Measurements from ENCODE around the gene MRPL16.

Gene MRPL16

GRCh38 chr11:59847626-59848025 is 37.0 kb upstream of the MRPL16 start:
- no peaks in the 10 kb centered on the region for H3K9me3 ChIP-seq (ENCODE audit: low read depth, low read length)
- no peak for DNase-seq (ENCODE audit: low read depth, low spot score)
- no peak overlapping the region for H3K27ac ChIP-seq
- no peak overlapping the region for H3K4me3 ChIP-seq
- H3K9ac ChIP-seq (ENCODE audit: insufficient read length) = no peak overlapping the region
- TF ChIP-seq EZH2 (IDR thresholded peaks at IDR 0.05) (no peak), POLR2AphosphoS5 (IDR thresholded peaks at IDR 0.05; ENCODE audit: borderline replicate concordance, low read depth, low read length) (no peak), FOXP2 (optimal IDR thresholded peaks at IDR 0.05; ENCODE audit: control extremely low read depth, extremely low read length, insufficient read depth) (no peak)
- no peaks in the 10 kb centered on the region for H3K36me3 ChIP-seq (ENCODE audit: insufficient read depth, low read length)

DNA sequence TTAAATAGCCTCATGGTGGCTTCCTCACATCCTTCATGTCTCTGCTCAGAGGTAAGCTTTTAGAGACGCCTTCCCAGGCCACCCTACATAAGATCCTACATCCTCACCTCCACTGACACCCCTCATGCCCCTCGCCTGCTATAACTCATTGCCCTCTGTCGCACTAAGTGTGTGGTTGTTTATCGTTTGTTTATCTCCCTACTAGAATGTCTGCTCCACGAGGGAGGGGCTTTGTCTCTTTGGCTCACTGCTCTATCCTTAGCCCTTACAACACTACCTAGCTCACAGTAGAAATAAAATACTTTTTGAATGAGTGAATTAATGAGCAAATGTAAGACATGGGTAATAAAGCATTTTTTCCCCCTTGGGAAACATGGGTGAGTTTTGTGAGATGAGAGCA is 36.0 kb upstream of the MRPL16 start:
- DNase-seq (ENCODE audit: low read depth, low spot score) = no peak
- TF ChIP-seq POLR2AphosphoS5 (IDR thresholded peaks at IDR 0.05; ENCODE audit: borderline replicate concordance, low read depth, low read length) (no peak), EZH2 (IDR thresholded peaks at IDR 0.05) (no peak), FOXP2 (optimal IDR thresholded peaks at IDR 0.05; ENCODE audit: control extremely low read depth, extremely low read length, insufficient read depth) (no peak)
- H3K9ac ChIP-seq (ENCODE audit: insufficient read length) = no peak overlapping the region
- H3K9me3 ChIP-seq (ENCODE audit: low read depth, low read length) = no peaks in the 10 kb centered on the region
- H3K27ac ChIP-seq = no peak overlapping the region
- no peak overlapping the region for H3K4me3 ChIP-seq
- no peaks in the 10 kb centered on the region for H3K36me3 ChIP-seq (ENCODE audit: insufficient read depth, low read length)

GRCh38 chr11:59845399-59845798 is 34.8 kb upstream of the MRPL16 start, which contains the start of gene CBLIF:
Gene CBLIF, minus strand, starts transcription at chr11:59845499. Its CDS starts 46 bp downstream, at chr11:59845453.
- DNase-seq (ENCODE audit: low read depth, low spot score) = no peak
- Histone ChIP-seq H3K27ac (no peak within 1 kb of the TSS), H3K9ac (ENCODE audit: insufficient read length) (no peak within 1 kb of the TSS), H3K36me3 (ENCODE audit: insufficient read depth, low read length) (no peaks in the 10 kb centered on the region), H3K9me3 (ENCODE audit: low read depth, low read length) (no peaks in the 10 kb centered on the region), H3K4me3 (no peak within 1 kb of the TSS)
- TF ChIP-seq FOXP2 (optimal IDR thresholded peaks at IDR 0.05; ENCODE audit: control extremely low read depth, extremely low read length, insufficient read depth) = no peak
- TF ChIP-seq EZH2 (IDR thresholded peaks at IDR 0.05) = no peak
- no peak for TF ChIP-seq POLR2AphosphoS5 (IDR thresholded peaks at IDR 0.05; ENCODE audit: borderline replicate concordance, low read depth, low read length)

DNA sequence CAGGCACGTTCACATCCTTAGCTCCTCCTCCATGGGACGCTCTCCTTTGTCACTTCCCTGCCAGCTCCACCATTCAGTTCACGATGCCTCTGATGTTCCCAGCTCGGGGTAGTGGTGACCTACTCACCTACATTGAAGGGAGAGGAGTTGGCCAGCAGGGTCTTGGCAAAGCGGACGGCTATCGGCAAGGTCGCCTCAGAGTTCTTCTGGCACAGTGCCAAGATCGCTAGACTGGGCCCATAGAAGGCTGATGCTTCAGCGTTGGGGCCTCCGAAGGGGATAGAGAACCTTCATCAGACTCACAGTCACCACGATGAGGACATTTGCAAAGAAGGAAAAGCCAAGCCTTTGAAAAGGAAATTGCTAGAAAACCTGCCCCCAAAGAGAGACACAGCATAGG is 31.7 kb upstream of the MRPL16 start:
- DNase-seq (ENCODE audit: low read depth, low spot score) = no peak
- no peak for TF ChIP-seq EZH2 (IDR thresholded peaks at IDR 0.05)
- no peak for TF ChIP-seq POLR2AphosphoS5 (IDR thresholded peaks at IDR 0.05; ENCODE audit: borderline replicate concordance, low read depth, low read length)
- no peak for TF ChIP-seq FOXP2 (optimal IDR thresholded peaks at IDR 0.05; ENCODE audit: control extremely low read depth, extremely low read length, insufficient read depth)
- no peaks in the 10 kb centered on the region for H3K9me3 ChIP-seq (ENCODE audit: low read depth, low read length)
- H3K36me3 ChIP-seq (ENCODE audit: insufficient read depth, low read length) = no peaks in the 10 kb centered on the region
- no peak overlapping the region for H3K4me3 ChIP-seq
- no peak overlapping the region for H3K27ac ChIP-seq
- no peak overlapping the region for H3K9ac ChIP-seq (ENCODE audit: insufficient read length)

DNA sequence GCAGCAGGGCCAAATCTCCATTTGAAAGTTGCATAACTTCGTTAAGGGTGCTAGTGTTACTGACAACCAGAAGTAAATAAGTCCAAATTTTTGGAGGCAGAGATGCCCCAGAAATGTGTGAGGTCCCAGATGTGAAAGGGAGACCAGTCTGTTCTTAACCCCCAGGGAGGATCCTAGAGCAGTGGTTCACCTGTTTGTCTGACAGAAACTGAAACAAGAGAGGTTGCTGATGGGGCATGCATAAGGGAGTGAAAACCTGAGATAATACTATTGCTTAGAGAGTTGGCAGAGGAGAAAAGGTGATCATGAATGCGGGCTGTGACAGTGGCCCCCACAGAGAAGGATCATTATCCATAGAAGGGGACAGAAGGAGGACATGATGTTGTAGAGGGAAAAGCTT is 30.9 kb upstream of the MRPL16 start:
- Histone ChIP-seq H3K4me3 (no peak overlapping the region), H3K36me3 (ENCODE audit: insufficient read depth, low read length) (no peaks in the 10 kb centered on the region), H3K9ac (ENCODE audit: insufficient read length) (no peak overlapping the region), H3K27ac (no peak overlapping the region), H3K9me3 (ENCODE audit: low read depth, low read length) (no peaks in the 10 kb centered on the region)
- no peak for DNase-seq (ENCODE audit: low read depth, low spot score)
- TF ChIP-seq POLR2AphosphoS5 (IDR thresholded peaks at IDR 0.05; ENCODE audit: borderline replicate concordance, low read depth, low read length) (no peak), EZH2 (IDR thresholded peaks at IDR 0.05) (no peak), FOXP2 (optimal IDR thresholded peaks at IDR 0.05; ENCODE audit: control extremely low read depth, extremely low read length, insufficient read depth) (no peak)

- Histone ChIP-seq H3K9ac (ENCODE audit: insufficient read length) (no peak overlapping the region), H3K27ac (no peak overlapping the region), H3K36me3 (ENCODE audit: insufficient read depth, low read length) (no peaks in the 10 kb centered on the region), H3K4me3 (no peak overlapping the region), H3K9me3 (ENCODE audit: low read depth, low read length) (no peaks in the 10 kb centered on the region)
- no peak for DNase-seq (ENCODE audit: low read depth, low spot score)
- TF ChIP-seq EZH2 (IDR thresholded peaks at IDR 0.05) (no peak), POLR2AphosphoS5 (IDR thresholded peaks at IDR 0.05; ENCODE audit: borderline replicate concordance, low read depth, low read length) (no peak), FOXP2 (optimal IDR thresholded peaks at IDR 0.05; ENCODE audit: control extremely low read depth, extremely low read length, insufficient read depth) (no peak)
These were observed 29.0 kb upstream of the MRPL16 start for GRCh38 chr11:59839615-59840014.

DNA sequence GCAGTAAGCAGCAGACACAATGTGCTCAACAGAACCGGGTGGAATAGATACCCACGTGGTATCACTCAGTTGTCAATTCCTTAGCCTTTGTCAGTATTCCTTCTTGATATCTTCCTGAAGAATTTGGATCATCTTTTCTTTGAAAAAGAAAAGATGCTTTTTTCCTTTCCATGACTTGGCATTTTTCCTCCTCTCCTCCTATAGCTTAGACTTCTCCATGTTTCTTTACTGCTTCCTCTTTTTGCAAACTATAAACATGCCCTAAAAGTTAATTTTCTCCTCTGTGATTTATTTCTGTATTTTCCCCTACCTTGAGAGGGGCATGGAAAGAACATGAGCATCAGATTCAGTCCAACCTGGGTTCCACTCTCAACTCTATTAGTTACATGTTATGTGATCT is 23.0 kb upstream of the MRPL16 start:
- no peaks in the 10 kb centered on the region for H3K36me3 ChIP-seq (ENCODE audit: insufficient read depth, low read length)
- H3K27ac ChIP-seq = no peak overlapping the region
- no peak overlapping the region for H3K4me3 ChIP-seq
- no peak for DNase-seq (ENCODE audit: low read depth, low spot score)
- no peaks in the 10 kb centered on the region for H3K9me3 ChIP-seq (ENCODE audit: low read depth, low read length)
- no peak overlapping the region for H3K9ac ChIP-seq (ENCODE audit: insufficient read length)
- no peak for TF ChIP-seq EZH2 (IDR thresholded peaks at IDR 0.05)
- TF ChIP-seq POLR2AphosphoS5 (IDR thresholded peaks at IDR 0.05; ENCODE audit: borderline replicate concordance, low read depth, low read length) = no peak
- no peak for TF ChIP-seq FOXP2 (optimal IDR thresholded peaks at IDR 0.05; ENCODE audit: control extremely low read depth, extremely low read length, insufficient read depth)

GRCh38 chr11:59829358-59829757 is 18.8 kb upstream of the MRPL16 start:
- no peaks in the 10 kb centered on the region for H3K36me3 ChIP-seq (ENCODE audit: insufficient read depth, low read length)
- no peaks in the 10 kb centered on the region for H3K9me3 ChIP-seq (ENCODE audit: low read depth, low read length)
- H3K4me3 ChIP-seq = no peak overlapping the region
- H3K27ac ChIP-seq = no peak overlapping the region
- no peak for DNase-seq (ENCODE audit: low read depth, low spot score)
- no peak for TF ChIP-seq EZH2 (IDR thresholded peaks at IDR 0.05)
- no peak for TF ChIP-seq FOXP2 (optimal IDR thresholded peaks at IDR 0.05; ENCODE audit: control extremely low read depth, extremely low read length, insufficient read depth)
- TF ChIP-seq POLR2AphosphoS5 (IDR thresholded peaks at IDR 0.05; ENCODE audit: borderline replicate concordance, low read depth, low read length) = no peak
- H3K9ac ChIP-seq (ENCODE audit: insufficient read length) = no peak overlapping the region

- no peak for DNase-seq (ENCODE audit: low read depth, low spot score)
- Histone ChIP-seq H3K36me3 (ENCODE audit: insufficient read depth, low read length) (no peaks in the 10 kb centered on the region), H3K9ac (ENCODE audit: insufficient read length) (no peak overlapping the region), H3K27ac (no peak overlapping the region), H3K9me3 (ENCODE audit: low read depth, low read length) (no peaks in the 10 kb centered on the region), H3K4me3 (no peak overlapping the region)
- TF ChIP-seq POLR2AphosphoS5 (IDR thresholded peaks at IDR 0.05; ENCODE audit: borderline replicate concordance, low read depth, low read length) (no peak), FOXP2 (optimal IDR thresholded peaks at IDR 0.05; ENCODE audit: control extremely low read depth, extremely low read length, insufficient read depth) (no peak), EZH2 (IDR thresholded peaks at IDR 0.05) (no peak)
These were observed 12.5 kb upstream of the MRPL16 start for GRCh38 chr11:59822989-59823566.

All from SK-N-MC (cell line).